ENCODE results near the gene ZNF414.

DNA sequence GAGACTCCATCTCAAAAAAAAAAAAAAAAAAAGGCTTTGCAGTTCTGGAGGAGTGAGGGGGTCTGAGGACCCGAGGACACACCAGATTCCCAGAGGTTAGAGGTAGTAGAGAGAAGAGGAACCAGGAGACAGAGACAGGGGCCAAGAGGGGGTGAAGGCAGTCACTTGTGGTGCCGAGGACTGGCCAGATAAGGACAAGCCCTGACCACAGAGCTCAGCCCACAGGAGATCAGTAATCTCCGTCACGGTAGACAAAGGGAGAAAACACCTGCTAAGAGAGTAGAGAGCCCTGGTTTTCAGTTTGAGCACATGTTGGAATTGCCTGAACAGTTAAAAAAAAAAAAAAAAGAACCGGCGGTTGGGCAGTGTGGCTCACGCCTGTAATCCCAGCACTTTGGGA, 9.8 kb downstream of the ZNF414 start:
- TF ChIP-seq, protein P1, sequence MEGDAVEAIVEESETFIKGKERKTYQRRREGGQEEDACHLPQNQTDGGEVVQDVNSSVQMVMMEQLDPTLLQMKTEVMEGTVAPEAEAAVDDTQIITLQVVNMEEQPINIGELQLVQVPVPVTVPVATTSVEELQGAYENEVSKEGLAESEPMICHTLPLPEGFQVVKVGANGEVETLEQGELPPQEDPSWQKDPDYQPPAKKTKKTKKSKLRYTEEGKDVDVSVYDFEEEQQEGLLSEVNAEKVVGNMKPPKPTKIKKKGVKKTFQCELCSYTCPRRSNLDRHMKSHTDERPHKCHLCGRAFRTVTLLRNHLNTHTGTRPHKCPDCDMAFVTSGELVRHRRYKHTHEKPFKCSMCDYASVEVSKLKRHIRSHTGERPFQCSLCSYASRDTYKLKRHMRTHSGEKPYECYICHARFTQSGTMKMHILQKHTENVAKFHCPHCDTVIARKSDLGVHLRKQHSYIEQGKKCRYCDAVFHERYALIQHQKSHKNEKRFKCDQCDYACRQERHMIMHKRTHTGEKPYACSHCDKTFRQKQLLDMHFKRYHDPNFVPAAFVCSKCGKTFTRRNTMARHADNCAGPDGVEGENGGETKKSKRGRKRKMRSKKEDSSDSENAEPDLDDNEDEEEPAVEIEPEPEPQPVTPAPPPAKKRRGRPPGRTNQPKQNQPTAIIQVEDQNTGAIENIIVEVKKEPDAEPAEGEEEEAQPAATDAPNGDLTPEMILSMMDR (optimal IDR thresholded peaks at IDR 0.05 in 1 of 3, IDR thresholded peaks at IDR 0.05 in 1 of 3, conservative IDR thresholded peaks at IDR 0.05 in 1 of 3; ENCODE audit: extremely low read depth in 1 of 3, insufficient read depth in 2 of 3, low read length in 3 of 3), result no peak
- TF ChIP-seq EZH2 (IDR thresholded peaks at IDR 0.05; ENCODE audit: low read length), result no peak
